Measurements from ENCODE around the gene DGKB. TPM values are rescaled to one million over a fixed set of nuclear protein-coding genes. Genes with fewer than 3 reads are reported as not detected.

Gene DGKB
- polyA plus RNA-seq, 2 of the 4 experiments (the other 2 are of a cell fraction) = 0.01 TPM; not detected in 1

DNA sequence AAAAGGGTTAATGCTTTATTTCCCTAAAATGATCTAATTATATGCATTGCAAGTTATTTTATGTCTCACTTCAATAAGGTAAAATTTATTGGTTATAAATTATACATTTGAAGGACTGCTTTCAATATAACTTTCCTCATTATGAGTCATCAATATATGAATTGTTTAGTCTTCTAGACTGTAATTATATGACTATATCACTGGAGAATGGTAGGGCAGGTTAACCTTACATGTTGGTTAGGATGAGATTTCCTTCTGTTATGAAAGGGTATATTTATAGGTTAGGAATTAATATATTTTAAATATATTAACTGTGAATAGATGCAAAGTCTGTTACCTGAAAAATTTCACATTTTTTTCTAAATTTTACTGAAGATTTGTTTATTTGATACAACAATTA, 506.7 kb downstream of the DGKB start:
- H3K4me1 ChIP-seq = no peaks in the 10 kb centered on the region
- H3K4me2 ChIP-seq = no peak overlapping the region
- no peak for TF ChIP-seq FOSL2 (IDR thresholded peaks at IDR 0.05)
- TF ChIP-seq FOSL2 (CRISPR knock-in tag; IDR thresholded peaks at IDR 0.05) = peak; percentile 34; the same call in 1 of the 2 replicates
- no peak for TF ChIP-seq HOXA7 (CRISPR knock-in tag; IDR thresholded peaks at IDR 0.05)
- no peaks in the 10 kb centered on the region for H3K9me3 ChIP-seq
- ATAC-seq (no peak), FAIRE-seq (no peak), DNase-seq (ENCODE audit: low read depth in 1 of 2, low spot score in 1 of 2) (no peak)
- H3K4me3 ChIP-seq = no peak overlapping the region
- CTCF ChIA-PET = no interaction called here
- no peak overlapping the region for H3K27ac ChIP-seq
- POLR2A ChIA-PET = no interaction called here

DNA sequence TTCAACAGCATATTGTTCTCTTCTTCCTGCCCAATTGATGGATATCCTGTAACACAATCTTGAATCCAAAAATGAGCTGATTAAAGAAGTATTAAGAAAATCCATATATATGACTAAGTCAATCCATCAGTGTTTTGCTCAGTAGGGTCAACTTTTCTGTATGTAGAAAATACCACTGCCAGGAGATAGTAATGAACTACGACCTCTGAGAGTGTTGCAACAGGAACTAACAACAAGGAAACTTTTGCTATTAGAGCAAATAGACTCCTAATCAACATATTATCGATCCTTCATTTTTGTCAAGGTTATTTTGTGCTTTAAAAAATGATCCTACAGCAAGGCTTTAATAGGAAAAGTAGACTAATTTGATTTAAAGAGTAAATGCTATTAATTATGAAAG, 507.8 kb downstream of the DGKB start:
- Histone ChIP-seq H3K4me2 (no peak overlapping the region), H3K9me3 (no peaks in the 10 kb centered on the region), H3K4me1 (no peaks in the 10 kb centered on the region), H3K27ac (no peak overlapping the region), H3K4me3 (no peak overlapping the region)
- 5% methylated on average over 2 of the region's 2 CpGs for WGBS (ENCODE audit: missing lambda C conversion rate)
- ChIA-PET CTCF (no interaction called here), POLR2A (no interaction called here)
- TF ChIP-seq EHF (CRISPR knock-in tag; IDR thresholded peaks at IDR 0.05) (no peak), CBX8 (IDR thresholded peaks at IDR 0.05) (no peak), KDM1A (IDR thresholded peaks at IDR 0.05; ENCODE audit: low read depth) (no peak), EP300 (IDR thresholded peaks at IDR 0.05) (no peak)
- TF ChIP-seq, protein P1, sequence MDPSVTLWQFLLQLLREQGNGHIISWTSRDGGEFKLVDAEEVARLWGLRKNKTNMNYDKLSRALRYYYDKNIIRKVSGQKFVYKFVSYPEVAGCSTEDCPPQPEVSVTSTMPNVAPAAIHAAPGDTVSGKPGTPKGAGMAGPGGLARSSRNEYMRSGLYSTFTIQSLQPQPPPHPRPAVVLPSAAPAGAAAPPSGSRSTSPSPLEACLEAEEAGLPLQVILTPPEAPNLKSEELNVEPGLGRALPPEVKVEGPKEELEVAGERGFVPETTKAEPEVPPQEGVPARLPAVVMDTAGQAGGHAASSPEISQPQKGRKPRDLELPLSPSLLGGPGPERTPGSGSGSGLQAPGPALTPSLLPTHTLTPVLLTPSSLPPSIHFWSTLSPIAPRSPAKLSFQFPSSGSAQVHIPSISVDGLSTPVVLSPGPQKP (IDR thresholded peaks at IDR 0.05; ENCODE audit: low read depth, low read length) = no peak
- FAIRE-seq (no peak), ATAC-seq (no peak), DNase-seq (ENCODE audit: low read depth in 1 of 2, low spot score in 1 of 2) (no peak)

DNA sequence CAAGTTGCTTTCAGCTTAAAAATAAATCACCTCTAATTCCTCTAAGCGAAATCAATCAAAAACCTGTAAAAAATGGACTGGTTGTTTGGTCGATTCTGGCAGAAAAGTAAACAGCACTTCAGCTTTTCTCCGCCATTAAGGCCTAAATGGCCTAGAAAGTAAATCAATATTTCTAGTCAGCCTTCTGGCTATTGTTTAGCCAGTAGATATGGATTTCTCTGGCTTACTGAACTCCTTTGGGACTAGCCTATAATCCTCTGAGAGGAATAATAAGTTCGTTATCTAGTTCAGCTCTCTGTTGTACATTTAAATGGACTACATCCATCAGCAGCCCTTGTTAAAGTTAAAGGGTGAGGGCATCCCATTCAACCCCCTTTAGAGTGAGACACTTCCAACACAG, 513.0 kb downstream of the DGKB start:
- H3K4me1 ChIP-seq = no peaks in the 10 kb centered on the region
- no peak for TF ChIP-seq NPAS2 (CRISPR knock-in tag; IDR thresholded peaks at IDR 0.05; ENCODE audit: borderline replicate concordance)
- no peak for TF ChIP-seq EHF (CRISPR knock-in tag; IDR thresholded peaks at IDR 0.05)
- TF ChIP-seq TFCP2L1 (CRISPR knock-in tag; IDR thresholded peaks at IDR 0.05) = no peak
- TF ChIP-seq HOXA7 (CRISPR knock-in tag; IDR thresholded peaks at IDR 0.05) = no peak
- no peak for TF ChIP-seq FOSL2 (IDR thresholded peaks at IDR 0.05)
- no peak for TF ChIP-seq FOSL2 (CRISPR knock-in tag; IDR thresholded peaks at IDR 0.05)
- no peak for TF ChIP-seq CEBPB (IDR thresholded peaks at IDR 0.05)
- no peak for TF ChIP-seq ZFP36 (IDR thresholded peaks at IDR 0.05; ENCODE audit: borderline replicate concordance, partially characterized antibody)
- TF ChIP-seq BCL3 (IDR thresholded peaks at IDR 0.05) = no peak
- TF ChIP-seq CHD2 (IDR thresholded peaks at IDR 0.05; ENCODE audit: low read length, partially characterized antibody) = no peak
- no peak for TF ChIP-seq RCOR1 (IDR thresholded peaks at IDR 0.05; ENCODE audit: low read depth, low read length)
- TF ChIP-seq, protein P2, sequence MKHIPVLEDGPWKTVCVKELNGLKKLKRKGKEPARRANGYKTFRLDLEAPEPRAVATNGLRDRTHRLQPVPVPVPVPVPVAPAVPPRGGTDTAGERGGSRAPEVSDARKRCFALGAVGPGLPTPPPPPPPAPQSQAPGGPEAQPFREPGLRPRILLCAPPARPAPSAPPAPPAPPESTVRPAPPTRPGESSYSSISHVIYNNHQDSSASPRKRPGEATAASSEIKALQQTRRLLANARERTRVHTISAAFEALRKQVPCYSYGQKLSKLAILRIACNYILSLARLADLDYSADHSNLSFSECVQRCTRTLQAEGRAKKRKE (CRISPR knock-in tag; IDR thresholded peaks at IDR 0.05; ENCODE audit: low read depth) = no peak
- no peak for TF ChIP-seq NFE2L2 (conservative IDR thresholded peaks at IDR 0.05; ENCODE audit: low read length)
- no peak for TF ChIP-seq FOSB (CRISPR knock-in tag; IDR thresholded peaks at IDR 0.05)
- no peak for TF ChIP-seq TP53 (CRISPR knock-in tag; IDR thresholded peaks at IDR 0.05)
- TF ChIP-seq HOXB5 (CRISPR knock-in tag; IDR thresholded peaks at IDR 0.05) = no peak
- ATAC-seq (no peak), FAIRE-seq (no peak), DNase-seq (ENCODE audit: low read depth in 1 of 2, low spot score in 1 of 2) (no peak)
- ChIA-PET CTCF (no interaction called here), POLR2A (interaction anchor here (0.6 kb wide), 1 partner anchor 805 kb away, joined by 3 read pairs; no protein-coding TSS in a partner anchor)
- H3K4me3 ChIP-seq = no peak overlapping the region
- no peak overlapping the region for H3K4me2 ChIP-seq
- 26% methylated on average over 4 of the region's 4 CpGs for WGBS (ENCODE audit: missing lambda C conversion rate)
- no peak overlapping the region for H3K27ac ChIP-seq
- no peaks in the 10 kb centered on the region; the same call in 2 of the 3 replicates for H3K9me3 ChIP-seq

Measured in A549 (cell line).